Activated T-helper 2 cell treated with anti-CD3 and anti-CD28 coated beads, Interferon-gamma antibody, Interleukin-2, Interleukin-4, amounts not matched to agents 10 μg/mL and 5 μg/mL and 100 μg/mL, durations not matched to agents 14 hours and 24 hours and 36 hours (primary cell): ENCODE measurements around the gene RNU1-3. TPM values are rescaled to one million over a fixed set of nuclear protein-coding genes. Genes with fewer than 3 reads are reported as not detected.
"Not testable (repeated sequence)": the region's sequence is repeated elsewhere in the genome, so short reads cannot be mapped to it uniquely, and the experiment has no call there.

Source experiments
- DNase-seq: peaks from one replicate; pipeline ENCODE4 v3.0.0; 2021; ENCODE audit warnings: low spot score
- H3K27ac Mint-ChIP-seq: one replicate; pipeline ENCODE4 v1.8.0; 2021; ENCODE audit warnings: mixed read lengths
- H3K27me3 Mint-ChIP-seq: one replicate; pipeline ENCODE4 v1.8.0; 2021; ENCODE audit warnings: low read depth, mixed read lengths
- H3K36me3 Mint-ChIP-seq: one replicate; pipeline ENCODE4 v1.8.0; 2021; ENCODE audit warnings: low read depth, mixed read lengths
- H3K4me1 Mint-ChIP-seq: one replicate; pipeline ENCODE4 v1.8.0; 2021; ENCODE audit warnings: low read depth, mixed read lengths
- H3K4me3 Mint-ChIP-seq: one replicate; pipeline ENCODE4 v1.8.0; 2021; ENCODE audit warnings: low read depth, mild to moderate bottlenecking, moderate library complexity, mixed read lengths
- H3K9me3 Mint-ChIP-seq: one replicate; pipeline ENCODE4 v1.8.0; 2021; ENCODE audit warnings: mixed read lengths
- intact Hi-C: fragments of 100-400 bp; cut with micrococcal nuclease; formaldehyde crosslinking; loops from one replicate; pipeline ENCODE4 v1.15.1; 2023
- total RNA-seq: library from RNA; stranded (reverse); gene quantifications from 2 replicates; pipeline ENCODE4 v1.2.3, GENCODE V29; 2022

RNU1-3 gene
- total RNA-seq, 1 donor from 2014 or later = 2,369 TPM

GRCh38 chr1:16621681-16622315 lies 45.0 kb downstream of the RNU1-3 start:
- not testable (repeated sequence) for H3K4me3 Mint-ChIP-seq, H3K4me1 Mint-ChIP-seq, H3K9me3 Mint-ChIP-seq, H3K27ac Mint-ChIP-seq, DNase-seq, H3K27me3 Mint-ChIP-seq
- intact Hi-C loops = loop anchor here (1.0 kb wide), 1 partner anchor 330 kb away; no protein-coding TSS in a partner anchor
- peaks cover 15% of the 10 kb centered on the region for H3K36me3 Mint-ChIP-seq

- intact Hi-C loops = loop anchor here (1.0 kb wide), 1 partner anchor 330 kb away; no protein-coding TSS in a partner anchor
- Mint-ChIP-seq H3K27ac (no peak overlapping the region), H3K4me3 (no peak overlapping the region), H3K27me3 (no peaks in the 10 kb centered on the region), H3K4me1 (no peaks in the 10 kb centered on the region), H3K9me3 (no peaks in the 10 kb centered on the region), H3K36me3 (peaks cover 12% of the 10 kb centered on the region)
- no peak for DNase-seq
These were observed 45.5 kb downstream of the RNU1-3 start for GRCh38 chr1:16621300-16621658.

GRCh38 chr1:16619803-16620501 lies 46.8 kb downstream of the RNU1-3 start:
- H3K9me3 Mint-ChIP-seq, H3K4me1 Mint-ChIP-seq, H3K27ac Mint-ChIP-seq, H3K4me3 Mint-ChIP-seq, intact Hi-C loops, H3K27me3 Mint-ChIP-seq, H3K36me3 Mint-ChIP-seq: not testable (repeated sequence)
- DNase-seq = peak; percentile 10

- Mint-ChIP-seq H3K27me3 (no peaks in the 10 kb centered on the region), H3K36me3 (no peaks in the 10 kb centered on the region), H3K27ac (no peak overlapping the region), H3K4me3 (no peak overlapping the region), H3K4me1 (no peaks in the 10 kb centered on the region), H3K9me3 (no peaks in the 10 kb centered on the region)
- intact Hi-C loops = no loop called here
- peak; percentile 18 for DNase-seq
These were observed 48.0 kb downstream of the RNU1-3 start for GRCh38 chr1:16618719-16619118.

- no peaks in the 10 kb centered on the region for H3K4me1 Mint-ChIP-seq
- no peaks in the 10 kb centered on the region for H3K36me3 Mint-ChIP-seq
- no peak overlapping the region for H3K4me3 Mint-ChIP-seq
- intact Hi-C loops = loop anchor here (1.0 kb wide), 1 partner anchor 333 kb away; no protein-coding TSS in a partner anchor
- H3K9me3 Mint-ChIP-seq = no peaks in the 10 kb centered on the region
- H3K27ac Mint-ChIP-seq = no peak overlapping the region
- DNase-seq = no peak
- no peaks in the 10 kb centered on the region for H3K27me3 Mint-ChIP-seq
These were observed 48.8 kb downstream of the RNU1-3 start for GRCh38 chr1:16617778-16618580.

- no peaks in the 10 kb centered on the region for H3K27me3 Mint-ChIP-seq
- H3K27ac Mint-ChIP-seq = no peak overlapping the region
- H3K36me3 Mint-ChIP-seq = no peaks in the 10 kb centered on the region
- intact Hi-C loops = loop anchor here (1.0 kb wide), 1 partner anchor 334 kb away; no protein-coding TSS in a partner anchor
- H3K4me3 Mint-ChIP-seq = no peak overlapping the region
- peak; percentile 23 for DNase-seq
- no peaks in the 10 kb centered on the region for H3K9me3 Mint-ChIP-seq
- H3K4me1 Mint-ChIP-seq = no peaks in the 10 kb centered on the region
These were observed 49.6 kb downstream of the RNU1-3 start for GRCh38 chr1:16617114-16617631.

Other genes starting within 250 kb of the RNU1-3 start
- gene SPATA21, start 229.5 kb downstream of the RNU1-3 start, total RNA-seq = not detected in 2 replicates
- gene NECAP2, start 226.2 kb downstream of the RNU1-3 start, total RNA-seq = 75.2 and 79.4 TPM in 2 replicates
- gene RNU1-1, start 152.7 kb downstream of the RNU1-3 start, total RNA-seq = 2,033 and 2,369 TPM in 2 replicates
- gene NBPF1, start 53.4 kb downstream of the RNU1-3 start, total RNA-seq = 5.2 and 6.1 TPM in 2 replicates
- gene RNU1-4, start 73.6 kb upstream of the RNU1-3 start, total RNA-seq = 2,033 and 2,369 TPM in 2 replicates
- gene RNU1-2, start 229.0 kb upstream of the RNU1-3 start, total RNA-seq = 2,033 and 2,369 TPM in 2 replicates